Erythroblast (primary cell): ENCODE data around the gene WIF1.

Source experiments
- GATA1 ChIP-seq: IDR thresholded peaks from 2 replicates; pipeline ENCODE4 v1.6.1; 2011; ENCODE audit warnings: low read depth, mild to moderate bottlenecking, control low read depth, low read length, moderate library complexity
- POLR2A ChIP-seq: IDR thresholded peaks from 2 replicates; pipeline ENCODE4 v1.6.1; 2011; ENCODE audit warnings: mild to moderate bottlenecking, low read length

GRCh38 chr12:65015850-65016249 is 105.3 kb downstream of the WIF1 start:
- TF ChIP-seq POLR2A (no peak), GATA1 (no peak)
